HG02943 (cell line): ENCODE measurements around the gene CORO2A.
"Not testable (repeated sequence)": the region's sequence is repeated elsewhere in the genome, so short reads cannot be mapped to it uniquely, and the experiment has no call there.

Experiments
- ATAC-seq: cut with Tn5 transposase; IDR thresholded peaks from one replicate; pipeline ENCODE4 v1.9.1; 2021; ENCODE audit warnings: mild to moderate bottlenecking, low read depth, moderate library complexity; ENCODE audit not compliant: unreplicated experiment

CORO2A gene

DNA sequence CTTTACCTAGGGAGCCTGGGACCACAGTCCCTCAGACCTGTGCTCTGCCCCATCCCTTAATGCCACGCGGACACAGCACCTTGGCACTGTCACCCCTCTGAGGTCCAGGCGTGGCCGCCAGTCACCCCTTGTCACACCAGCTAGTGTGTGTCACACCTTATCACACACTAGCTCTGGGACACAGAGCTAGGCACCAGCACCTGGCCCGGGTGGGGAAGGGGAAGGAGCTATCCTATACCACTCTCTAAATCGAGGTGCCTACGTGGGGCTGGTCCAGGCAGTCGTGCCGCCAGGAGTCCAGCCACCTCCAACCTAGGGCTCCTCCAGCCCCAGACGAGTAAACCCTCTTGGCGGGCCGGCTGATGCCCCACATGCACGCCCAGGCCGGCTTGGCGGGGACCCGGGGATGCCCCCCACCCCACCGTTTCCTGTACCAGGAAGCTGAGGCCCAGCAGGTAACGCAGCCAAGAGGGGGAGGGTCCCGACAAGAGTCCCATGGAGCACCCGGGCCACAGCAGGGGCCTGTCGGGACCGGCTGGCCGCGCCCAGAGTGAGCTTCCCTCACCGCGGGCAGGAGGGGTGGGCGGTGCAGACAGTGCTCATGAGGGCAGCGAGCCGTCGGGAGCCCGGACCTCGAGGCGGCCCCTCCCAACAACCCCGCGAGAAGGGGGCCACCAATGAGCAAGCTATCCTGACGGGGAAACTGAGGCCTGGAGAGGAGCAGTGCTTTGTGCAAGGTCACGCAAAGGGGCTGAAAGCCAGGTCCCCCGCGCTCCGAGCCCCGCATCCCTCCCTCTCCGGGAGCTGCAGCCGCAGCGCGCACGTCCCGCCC, 550 bp downstream of the CORO2A start:
- no peak for ATAC-seq

DNA sequence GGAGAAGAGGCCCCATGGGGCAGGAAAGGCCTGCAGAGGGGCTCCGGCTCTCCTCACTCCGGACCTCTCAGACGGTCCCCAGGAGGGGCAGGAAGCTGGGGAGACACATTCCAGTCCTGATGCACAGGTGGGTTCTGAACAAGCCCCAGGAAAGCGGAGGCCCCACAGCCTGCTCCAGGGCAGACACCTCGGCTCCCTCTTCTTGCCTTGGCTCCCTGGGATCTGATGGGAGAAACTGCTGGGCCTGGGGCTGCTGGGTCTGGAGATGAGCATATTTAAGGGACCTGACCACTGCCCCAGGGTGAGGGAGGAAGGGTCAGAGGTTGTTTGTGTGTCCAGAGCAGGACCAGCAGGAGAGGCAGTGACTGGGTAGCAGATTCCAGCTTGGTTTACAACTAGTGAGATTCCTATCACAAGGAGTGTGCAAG, 1.2 kb downstream of the CORO2A start:
- ATAC-seq, result no peak

DNA sequence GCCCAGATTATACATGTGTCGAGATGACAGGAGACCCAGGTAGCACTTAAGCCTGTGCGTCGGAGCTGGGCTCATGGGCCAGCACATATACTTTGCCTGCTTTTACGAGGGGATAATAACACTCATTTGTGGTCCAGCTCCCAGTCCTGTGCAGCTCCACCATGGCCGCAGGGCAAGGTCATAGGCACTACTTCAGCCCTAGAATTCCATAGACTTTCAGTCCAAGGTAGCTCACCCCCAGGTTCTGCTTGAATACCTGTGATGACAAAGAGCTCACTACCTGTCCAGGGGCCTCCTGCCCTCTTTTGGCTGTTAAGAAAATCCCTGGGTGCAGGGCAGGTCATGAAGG, 1.7 kb downstream of the CORO2A start:
- no peak for ATAC-seq

DNA sequence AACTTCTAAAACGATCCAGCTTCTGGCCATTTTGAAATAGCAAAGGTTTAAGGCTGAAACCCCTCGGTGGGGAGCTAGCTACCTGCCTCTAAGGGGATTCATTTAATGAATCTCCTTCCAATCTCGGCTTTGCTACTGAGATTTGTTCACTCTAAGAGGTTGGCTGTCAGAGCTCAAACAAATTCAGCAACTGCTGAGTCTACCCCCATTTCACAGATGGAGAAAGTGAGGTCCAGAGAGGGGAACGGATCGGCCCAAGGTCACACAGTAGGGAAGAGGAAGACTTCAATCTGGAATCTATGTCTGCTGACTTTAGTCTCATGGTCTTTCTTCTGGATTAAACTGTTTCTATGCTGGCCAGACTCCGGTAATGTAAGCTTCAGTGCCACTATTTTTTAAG, 3.0 kb downstream of the CORO2A start:
- no peak for ATAC-seq

DNA sequence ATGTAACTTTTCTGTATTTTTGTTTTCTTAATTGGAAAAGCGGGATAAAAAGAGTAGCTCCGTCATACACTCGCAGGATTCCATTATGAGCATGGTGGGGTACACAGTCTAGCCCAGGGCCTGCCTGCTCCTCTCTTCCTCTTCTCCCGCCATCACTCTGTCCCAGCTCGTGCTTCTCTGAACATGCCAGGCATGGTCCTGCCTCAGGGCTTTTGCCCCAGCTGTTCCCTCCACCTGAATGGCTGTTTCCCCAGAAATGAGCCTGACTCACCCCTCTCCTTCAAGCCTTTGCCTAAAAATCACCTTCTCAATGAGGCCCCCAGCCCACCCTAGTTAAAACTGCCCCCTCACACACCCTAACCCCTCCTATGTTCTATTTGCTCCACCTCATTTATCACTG, 4.5 kb downstream of the CORO2A start:
- no peak for ATAC-seq

DNA sequence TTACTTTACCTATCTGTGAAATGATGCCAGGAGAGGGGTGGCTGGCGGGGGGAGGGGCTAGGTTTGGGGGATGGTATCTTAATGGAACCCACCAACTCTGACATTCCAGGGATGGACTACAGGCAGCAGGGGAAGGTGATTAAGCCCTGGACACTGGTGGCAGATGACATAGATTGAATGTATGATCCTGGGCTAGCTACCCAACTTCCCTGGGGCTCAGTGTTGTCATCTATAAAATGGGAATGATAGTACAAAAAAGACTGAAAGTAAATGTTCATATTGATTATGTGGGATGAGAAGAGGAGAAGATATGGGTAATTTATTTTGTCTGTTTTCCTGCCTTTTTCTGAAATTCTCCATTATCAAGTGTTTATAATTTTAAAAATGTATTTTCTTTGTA, 6.2 kb downstream of the CORO2A start:
- no peak for ATAC-seq

DNA sequence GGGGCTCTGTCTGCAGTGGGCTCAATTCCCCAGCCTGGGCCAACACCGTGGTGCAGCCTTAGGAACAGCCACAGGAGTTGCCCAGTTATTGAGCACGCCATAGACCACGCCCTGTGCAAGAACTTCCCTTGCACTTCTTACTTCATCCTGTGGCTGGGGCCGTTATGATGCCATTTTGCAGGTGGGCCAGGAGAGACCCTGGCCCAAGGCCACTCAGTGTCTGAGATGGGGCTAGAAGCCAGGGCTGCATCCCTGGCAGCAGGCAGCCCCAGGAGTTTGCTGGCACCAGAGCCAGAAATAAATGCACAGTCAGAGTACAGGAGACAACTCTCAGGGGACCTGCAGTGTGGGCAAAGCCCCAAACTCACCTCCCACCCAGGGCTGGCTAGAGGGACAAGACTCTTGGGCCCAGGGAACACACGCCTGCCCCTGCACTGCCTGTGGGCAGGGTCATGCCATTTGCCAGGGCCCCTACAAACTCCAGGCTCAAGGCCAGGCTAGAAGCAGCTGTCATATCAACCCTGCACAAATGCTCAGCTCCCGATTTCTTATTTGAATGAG, 6.7 kb downstream of the CORO2A start:
- no peak for ATAC-seq

DNA sequence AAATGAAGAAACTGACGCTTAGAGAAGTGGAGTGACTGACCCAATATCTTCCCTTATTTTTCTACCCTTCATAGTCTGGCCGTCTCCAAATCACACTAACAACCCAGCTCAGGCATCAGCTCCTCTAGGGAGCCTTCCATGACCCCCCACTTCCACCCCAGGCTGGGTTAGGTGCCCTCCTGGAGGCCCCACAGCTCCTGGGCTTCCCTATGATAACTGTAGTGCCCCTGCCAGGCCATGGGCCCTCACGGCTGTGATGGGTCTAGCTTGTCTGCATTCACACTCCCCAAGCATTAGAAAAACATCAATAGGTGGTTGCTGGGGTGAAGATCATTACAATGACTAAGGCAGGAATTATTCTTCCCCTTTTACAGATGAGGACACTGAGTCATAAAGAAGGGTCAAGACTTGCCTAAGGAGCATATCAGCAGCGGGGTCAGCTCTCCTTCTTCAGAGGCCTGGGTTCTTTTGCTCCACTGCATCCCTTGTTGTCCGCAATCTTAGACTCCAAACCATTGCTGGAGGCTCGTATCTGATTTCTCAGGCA, 7.3 kb downstream of the CORO2A start:
- no peak for ATAC-seq

DNA sequence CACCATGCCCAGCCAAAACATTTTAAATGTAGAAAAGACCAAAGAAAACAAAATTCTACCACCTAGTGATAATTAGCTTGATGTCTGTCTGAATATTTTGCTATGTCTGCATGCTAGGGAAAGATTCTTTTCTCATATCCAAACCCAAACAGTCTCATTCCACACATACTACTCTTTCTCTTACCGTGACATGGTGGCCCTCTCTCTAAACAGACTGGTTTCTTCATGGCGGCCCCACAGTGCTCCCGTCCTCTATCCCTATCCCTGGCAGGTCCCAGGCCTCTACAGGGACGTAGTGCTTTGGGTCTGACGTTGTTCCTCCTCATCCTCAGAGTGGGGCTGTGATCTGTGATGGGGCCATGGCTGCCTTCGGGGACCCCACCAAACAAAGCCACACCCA, 8.1 kb downstream of the CORO2A start:
- ATAC-seq, result no peak

DNA sequence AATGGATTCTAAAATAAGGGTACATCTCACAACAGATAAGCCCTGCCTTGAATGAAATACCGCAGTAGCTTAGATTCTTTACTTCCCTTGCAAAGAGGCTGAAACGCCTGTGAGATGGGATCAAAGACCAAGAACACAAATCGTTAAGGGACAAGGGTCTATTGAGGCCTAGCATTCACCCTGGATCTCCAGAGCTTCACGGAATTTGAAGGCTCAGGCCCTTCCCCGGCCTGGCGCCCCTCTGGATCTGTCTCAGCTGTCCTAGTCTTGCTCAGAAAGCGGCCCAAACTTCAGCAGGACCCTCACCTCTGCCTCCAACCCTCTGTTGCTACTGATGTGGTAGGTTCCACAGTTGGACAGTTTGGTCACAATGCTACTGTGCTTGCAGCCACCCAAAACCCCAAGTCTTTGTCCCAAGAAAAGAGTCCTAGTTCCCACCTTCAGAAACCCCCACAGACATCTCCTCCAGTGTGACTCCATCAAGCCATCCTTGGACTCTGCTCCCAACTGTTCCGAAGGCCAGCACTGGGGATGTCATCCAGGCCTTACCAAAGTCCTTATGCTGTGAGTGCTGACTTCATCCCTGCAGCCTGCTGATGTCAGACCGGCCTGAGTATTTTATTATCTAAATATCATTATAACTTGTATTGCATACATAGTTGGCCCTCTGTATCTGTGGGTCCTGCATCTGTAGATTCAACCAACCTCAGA, 9.4 kb downstream of the CORO2A start:
- ATAC-seq, result no peak

DNA sequence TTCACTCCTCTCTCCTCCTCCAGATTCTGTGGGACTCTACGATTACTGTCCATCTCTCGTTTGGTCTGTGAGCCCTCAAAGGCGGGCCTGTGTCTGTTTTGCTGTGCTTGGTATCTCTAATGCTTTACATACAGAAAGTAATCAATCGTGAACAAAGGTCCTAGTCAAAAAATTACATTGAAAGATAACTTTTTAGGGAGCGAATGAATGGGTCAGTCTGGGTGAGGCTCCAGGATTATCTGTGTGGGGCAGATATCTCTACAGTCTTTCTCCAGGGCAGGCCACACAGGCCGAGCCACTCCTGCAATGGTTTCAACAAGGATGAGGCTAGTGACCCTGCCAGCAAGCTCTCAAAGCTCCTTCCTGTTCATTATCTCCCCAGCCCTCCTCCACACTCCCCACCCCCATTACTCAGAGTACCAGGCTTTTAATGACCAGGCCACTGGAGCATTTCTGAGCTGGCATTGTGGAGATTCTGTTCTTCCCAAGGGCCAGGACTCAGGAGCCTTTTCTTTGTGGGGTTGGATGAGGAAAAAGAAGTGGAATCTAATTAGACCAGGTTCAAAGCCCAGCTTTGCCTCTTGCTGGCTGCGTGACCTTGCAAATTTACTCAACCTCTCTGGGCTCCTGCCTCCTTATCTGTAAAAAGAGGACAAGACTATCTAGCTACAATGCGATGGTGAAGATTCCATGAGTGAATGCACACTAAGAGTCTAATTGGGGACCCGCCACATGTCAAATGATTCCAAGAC, 10.2 kb downstream of the CORO2A start:
- ATAC-seq, result no peak

DNA sequence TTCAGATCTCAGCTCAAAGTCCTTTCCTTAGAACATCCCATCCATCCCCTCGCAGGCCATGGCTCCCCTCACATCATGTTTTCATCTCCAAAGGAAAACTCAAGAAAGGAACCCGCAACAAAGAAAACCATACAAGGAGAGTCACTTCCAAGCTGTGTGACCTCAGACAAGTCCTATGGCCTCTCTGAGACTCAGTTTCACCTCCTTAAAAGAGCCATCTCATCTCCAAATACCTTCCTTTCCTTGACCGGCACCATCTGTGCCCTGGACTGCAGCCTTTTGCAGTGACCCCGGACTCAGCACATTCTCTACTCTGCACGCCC, 10.7 kb downstream of the CORO2A start:
- no peak for ATAC-seq

DNA sequence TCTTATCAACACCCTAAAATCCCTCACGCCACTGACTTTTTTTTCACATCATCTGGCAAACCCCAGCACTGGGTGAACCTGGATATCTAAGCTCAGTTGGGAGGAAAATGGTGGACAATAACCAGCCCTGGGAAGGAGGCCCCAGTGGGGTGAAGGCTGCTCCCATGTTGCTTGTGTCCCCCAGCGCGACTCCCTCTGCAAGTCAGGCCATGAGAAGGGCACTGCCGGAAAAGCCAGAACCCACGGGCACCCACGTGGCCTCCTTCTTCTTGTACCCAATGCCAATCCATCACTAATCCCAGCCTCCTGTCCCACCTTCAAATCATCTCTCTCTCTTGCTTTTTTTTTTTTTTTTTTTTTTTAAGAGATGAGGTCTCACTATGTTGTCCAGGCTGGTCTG, 11.4 kb downstream of the CORO2A start:
- no peak for ATAC-seq

DNA sequence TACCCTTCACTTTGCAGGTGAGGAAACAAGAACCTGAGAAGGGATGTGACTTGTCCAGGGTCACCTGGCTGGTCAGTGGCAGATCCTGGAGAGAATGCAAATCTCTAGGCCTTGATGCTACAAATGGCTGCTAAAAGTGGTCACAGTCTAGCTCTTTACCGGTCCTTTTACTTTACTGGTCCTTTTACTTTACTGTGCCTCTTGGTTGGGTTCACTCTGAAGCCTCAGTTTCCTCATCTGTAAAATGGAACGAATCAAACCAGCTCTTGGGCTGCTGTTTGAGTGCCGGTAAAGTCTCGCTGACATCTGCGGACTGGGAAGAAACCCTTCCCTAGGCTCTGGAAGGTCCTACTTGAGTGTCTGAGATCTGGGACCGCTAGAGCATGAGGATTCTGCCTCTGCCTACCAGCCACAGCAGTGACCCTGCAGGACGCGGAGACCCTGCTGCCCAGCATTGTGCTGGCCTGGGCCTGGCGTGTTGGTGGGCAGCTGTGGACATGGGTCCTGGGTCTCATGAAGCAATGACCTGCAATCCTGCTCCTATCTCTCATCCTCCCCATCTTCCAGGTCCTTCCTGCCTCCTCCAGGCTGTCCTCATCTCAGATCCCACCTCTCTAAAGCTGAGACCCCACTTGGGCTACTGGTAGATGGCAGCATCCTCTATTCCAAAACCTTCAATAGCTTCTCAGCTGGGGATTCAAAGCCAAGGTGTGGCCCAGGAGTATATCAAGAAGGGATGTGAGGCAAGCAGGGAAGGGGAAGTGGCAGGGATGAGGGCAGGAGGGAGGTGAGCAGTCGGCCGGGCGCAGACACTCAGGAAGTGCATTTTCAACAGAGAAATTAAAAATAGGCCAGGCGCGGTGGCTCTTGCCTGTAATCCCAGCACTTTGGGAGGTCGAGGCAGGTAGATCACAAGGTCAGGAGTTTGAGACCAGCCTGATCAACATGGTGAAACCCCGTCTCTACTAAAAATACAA, 13.3 kb downstream of the CORO2A start:
- no peak for ATAC-seq

DNA sequence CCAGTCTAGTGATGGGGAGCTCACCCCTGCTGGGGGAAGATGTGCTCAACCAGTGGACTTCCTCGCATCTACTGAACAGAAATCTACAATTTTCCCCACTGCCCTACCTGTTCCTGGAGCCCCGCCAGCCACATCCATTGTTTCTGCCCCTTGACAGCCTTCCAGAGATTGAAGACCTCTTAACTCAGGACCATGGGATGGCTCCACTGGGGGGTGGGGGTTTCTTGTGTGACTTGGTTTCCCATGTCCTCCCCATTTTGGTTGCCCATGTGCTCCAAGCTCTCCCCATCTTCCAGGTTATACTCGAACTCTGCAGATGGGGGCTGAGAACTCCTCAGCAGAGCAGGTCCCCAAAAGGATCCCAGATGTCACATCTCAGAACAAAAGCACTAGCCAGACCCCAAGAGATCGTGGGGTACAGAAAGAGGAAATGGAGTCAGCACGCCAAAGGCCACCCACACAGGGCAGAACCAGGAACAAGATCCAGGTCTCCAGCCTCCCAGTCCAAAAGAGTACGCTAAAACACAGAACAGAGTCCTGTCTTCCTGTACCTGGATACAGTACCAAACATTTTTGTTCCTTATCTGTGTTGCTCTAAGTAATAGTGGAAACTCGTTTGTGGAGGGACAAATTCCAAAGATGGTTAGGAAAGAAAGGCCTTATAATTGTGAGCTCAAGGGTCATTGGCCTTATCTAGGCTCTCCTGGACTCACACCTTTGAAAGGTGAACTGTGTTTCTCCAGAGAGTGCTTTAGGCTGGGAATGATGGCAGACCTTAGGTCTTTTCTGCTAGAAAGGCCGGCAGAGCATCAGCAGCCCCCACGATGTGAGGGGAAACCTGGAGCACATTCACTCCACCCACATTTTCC, 15.8 kb downstream of the CORO2A start:
- no peak for ATAC-seq

DNA sequence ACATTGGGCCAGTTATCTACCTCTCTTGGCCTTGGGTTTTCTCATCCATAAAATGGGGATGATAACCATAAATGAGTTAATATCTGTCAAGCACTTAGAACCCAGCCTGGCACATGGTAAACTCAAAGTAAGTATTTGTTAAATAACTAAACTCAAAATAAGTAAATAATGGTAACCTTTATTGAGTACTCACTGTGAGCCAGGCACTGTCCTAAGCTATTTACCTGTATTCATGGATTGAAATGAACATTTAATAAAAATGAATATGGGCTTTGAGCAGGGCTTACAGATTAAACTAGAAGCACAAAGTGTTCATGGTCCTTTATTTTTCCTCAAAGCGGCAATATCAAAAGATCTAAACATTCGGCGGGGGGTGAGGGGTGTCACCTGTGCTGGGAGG, 16.7 kb downstream of the CORO2A start:
- no peak for ATAC-seq

DNA sequence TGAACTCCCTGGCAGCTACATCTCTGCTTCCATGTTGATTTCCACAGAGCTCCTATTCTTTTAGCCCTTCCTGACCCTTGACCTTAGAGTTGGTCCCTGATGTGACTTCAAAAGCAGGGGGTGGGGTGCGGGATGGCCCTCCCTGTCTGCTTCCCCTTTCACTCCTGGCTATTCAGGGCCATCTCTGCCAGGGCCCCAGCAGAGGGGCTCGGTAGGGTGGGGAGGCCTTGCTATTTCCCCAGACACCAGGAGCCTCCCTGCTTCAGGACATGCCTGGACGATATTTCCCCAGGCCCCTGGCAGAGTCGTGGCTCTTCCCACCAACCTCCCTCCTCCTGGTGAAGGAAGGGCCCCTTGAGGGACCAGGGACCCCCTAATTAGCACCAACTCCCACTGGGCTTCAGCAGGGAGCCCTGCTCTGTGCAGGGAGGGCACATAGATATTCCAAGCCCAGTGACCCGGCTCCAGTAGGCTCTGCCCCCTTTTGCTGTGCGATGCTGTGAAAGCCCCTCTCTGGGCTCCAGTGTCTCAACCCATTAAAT, 17.3 kb downstream of the CORO2A start:
- no peak for ATAC-seq

DNA sequence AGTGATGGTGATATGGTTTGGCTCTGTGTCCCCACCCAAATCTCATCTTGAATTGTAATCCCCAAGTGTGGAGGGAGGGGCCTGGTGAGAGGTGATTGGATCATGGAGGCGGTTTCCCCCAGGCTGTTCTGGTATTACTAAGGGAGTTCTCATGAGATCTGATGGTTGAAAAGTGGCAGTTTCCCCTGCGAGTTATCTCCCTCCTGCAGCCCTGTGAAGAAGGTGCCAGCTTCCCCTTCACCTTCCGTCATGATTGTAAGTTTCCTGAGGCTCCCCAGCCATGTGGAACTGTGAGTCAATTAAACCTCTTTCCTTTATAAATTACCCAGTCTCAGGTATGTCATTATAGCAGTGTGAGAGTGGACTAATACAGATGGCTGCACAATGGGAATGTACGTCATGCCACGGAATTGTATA, 17.9 kb downstream of the CORO2A start:
- ATAC-seq, result not testable (repeated sequence)

DNA sequence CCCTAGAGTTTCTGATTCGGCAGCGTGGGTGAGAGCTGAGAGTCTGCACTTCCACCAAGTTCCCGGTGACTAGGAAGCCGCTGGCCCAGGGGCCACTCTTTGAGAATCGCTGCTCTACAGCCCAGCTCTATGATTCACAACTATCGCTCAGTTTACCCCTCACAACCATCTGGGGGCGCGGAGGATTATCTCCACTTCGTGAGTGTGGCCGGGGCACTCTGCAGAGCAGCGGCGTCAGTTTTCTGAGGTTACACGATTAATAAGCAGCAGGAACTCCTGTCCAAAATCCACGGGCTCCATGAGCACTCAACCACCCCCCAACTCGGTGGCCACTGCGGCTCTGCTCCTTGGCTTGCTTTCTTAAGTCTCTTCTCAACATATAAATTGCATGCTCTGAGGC, 19.3 kb downstream of the CORO2A start:
- no peak for ATAC-seq
